Femur (tissue), 1 donor: ENCODE results near the gene PDE8B.
"Not testable (repeated sequence)": the region's sequence is repeated elsewhere in the genome, so short reads cannot be mapped to it uniquely, and the experiment has no call there.

Experiments used
- DNase-seq: peaks from one replicate; pipeline ENCODE4 v3.0.0-alpha.2; 2017

The PDE8B gene

GRCh38 chr5:77454123-77454522 is 243.6 kb downstream of the PDE8B start:
- DNase-seq, result no peak

GRCh38 chr5:77461287-77461686 is 250.8 kb downstream of the PDE8B start:
- no peak for DNase-seq

- no peak for DNase-seq
Observed at GRCh38 chr5:77463905-77464304, 253.4 kb downstream of the PDE8B start.

GRCh38 chr5:77468875-77469274 is 258.4 kb downstream of the PDE8B start:
- DNase-seq, result not testable (repeated sequence)

GRCh38 chr5:77475041-77475440 is 264.6 kb downstream of the PDE8B start:
- not testable (repeated sequence) for DNase-seq
